Mucosa of descending colon (tissue), 3 donors: ENCODE measurements around the gene UVRAG. TPM values are rescaled to one million over a fixed set of nuclear protein-coding genes. Genes with fewer than 3 reads are reported as not detected.

ENCODE experiments used
- ATAC-seq: fragments of 200-7000 bp; cut with Tn5 transposase; one replicate; pipeline ENCODE4 v1.9.1; 2020; ENCODE audit warnings: mild to moderate bottlenecking, moderate library complexity
- DNase-seq, 3 donors: peaks; one replicate each; pipeline ENCODE4 v3.0.0-alpha.2; 2020
- H3K36me3 ChIP-seq: fragments of 200-600 bp; one replicate; pipeline ENCODE4 v1.8.0; 2021; ENCODE audit warnings: low read depth, mild to moderate bottlenecking
- H3K4me1 ChIP-seq: fragments of 200-600 bp; one replicate; pipeline ENCODE4 v1.8.0; 2021; ENCODE audit warnings: low read depth, mild to moderate bottlenecking
- H3K4me3 ChIP-seq: fragments of 200-600 bp; one replicate; pipeline ENCODE4 v1.8.0; 2021; ENCODE audit warnings: mild to moderate bottlenecking
- H3K9me3 ChIP-seq: fragments of 200-600 bp; one replicate; pipeline ENCODE4 v1.8.0; 2021; ENCODE audit warnings: mild to moderate bottlenecking
- intact Hi-C, 2 donors: fragments of 100-400 bp; cut with DNase I in 1 of 2; cut with micrococcal nuclease in 1 of 2; formaldehyde crosslinking; loops; one replicate each; pipeline versions ENCODE4 v1.11.0 to v1.11.1; 2022; cut with DNase I, micrococcal nuclease
- total RNA-seq, 3 donors: library from RNA; stranded (reverse); fragmentation: NEBNext Ultra II Directional in 2 of 3; extraction: Animal tissue kit (Norgen Biotek cat#: 25700) in 2 of 3; gene quantifications; one replicate each; pipeline versions ENCODE4 v1.2.1 to v1.2.4, GENCODE V29; 2021 to 2023
- TF ChIP-seq, protein P1 (sequence below): fragments of 200-600 bp; IDR thresholded peaks from one replicate; pipeline ENCODE4 v1.8.0; 2022; ENCODE audit warnings: antibody characterized with exemption, mild to moderate bottlenecking
- donor health status: DM: no; HTN: no; CAD: no; lungs with moderate emphysema.
- donor health status: DM: no; HTN: no; CAD: no.
- donor health status: DM: no; HTN: yes; CAD: no.

Gene UVRAG
- total RNA-seq, 3 donors from 2014 or later: 14.9 to 37.1 (median 16.9) TPM

GRCh38 chr11:76163289-76163880 lies 348.4 kb downstream of the UVRAG start:
- Histone ChIP-seq H3K4me3 (no peak overlapping the region), H3K4me1 (no peaks in the 10 kb centered on the region), H3K9me3 (no peaks in the 10 kb centered on the region), H3K36me3 (no peaks in the 10 kb centered on the region)
- ATAC-seq (no peak), DNase-seq (peak in 1 of 3 donors; percentile 33)
- TF ChIP-seq, protein P1, sequence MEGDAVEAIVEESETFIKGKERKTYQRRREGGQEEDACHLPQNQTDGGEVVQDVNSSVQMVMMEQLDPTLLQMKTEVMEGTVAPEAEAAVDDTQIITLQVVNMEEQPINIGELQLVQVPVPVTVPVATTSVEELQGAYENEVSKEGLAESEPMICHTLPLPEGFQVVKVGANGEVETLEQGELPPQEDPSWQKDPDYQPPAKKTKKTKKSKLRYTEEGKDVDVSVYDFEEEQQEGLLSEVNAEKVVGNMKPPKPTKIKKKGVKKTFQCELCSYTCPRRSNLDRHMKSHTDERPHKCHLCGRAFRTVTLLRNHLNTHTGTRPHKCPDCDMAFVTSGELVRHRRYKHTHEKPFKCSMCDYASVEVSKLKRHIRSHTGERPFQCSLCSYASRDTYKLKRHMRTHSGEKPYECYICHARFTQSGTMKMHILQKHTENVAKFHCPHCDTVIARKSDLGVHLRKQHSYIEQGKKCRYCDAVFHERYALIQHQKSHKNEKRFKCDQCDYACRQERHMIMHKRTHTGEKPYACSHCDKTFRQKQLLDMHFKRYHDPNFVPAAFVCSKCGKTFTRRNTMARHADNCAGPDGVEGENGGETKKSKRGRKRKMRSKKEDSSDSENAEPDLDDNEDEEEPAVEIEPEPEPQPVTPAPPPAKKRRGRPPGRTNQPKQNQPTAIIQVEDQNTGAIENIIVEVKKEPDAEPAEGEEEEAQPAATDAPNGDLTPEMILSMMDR: no peak
- intact Hi-C loops: no loop called here

DNA sequence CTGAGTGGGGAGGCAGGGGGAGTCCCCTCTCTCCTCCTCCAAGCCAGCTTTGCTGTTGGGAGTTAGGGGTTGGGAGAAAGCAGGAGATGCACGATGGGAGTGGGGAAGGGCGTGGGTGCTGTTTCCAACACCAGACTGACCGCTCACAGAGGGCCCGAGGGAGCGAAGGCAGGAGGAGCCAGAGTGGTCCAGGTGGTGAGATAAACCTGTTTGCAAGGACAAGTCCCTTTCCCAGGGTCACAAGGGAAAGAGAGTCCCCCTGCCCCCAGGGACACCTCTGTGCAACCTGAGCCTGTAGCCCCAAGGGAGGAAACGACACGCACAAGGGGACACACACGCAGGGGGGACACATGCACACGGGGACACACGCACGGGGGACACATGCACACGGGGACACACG lies 349.1 kb downstream of the UVRAG start:
- TF ChIP-seq, protein P1: no peak
- ATAC-seq (no peak), DNase-seq (peak in 1 of 3 donors; percentile 15)
- H3K4me1 ChIP-seq: no peaks in the 10 kb centered on the region
- H3K4me3 ChIP-seq: no peak overlapping the region
- no peaks in the 10 kb centered on the region for H3K36me3 ChIP-seq
- H3K9me3 ChIP-seq: no peaks in the 10 kb centered on the region
- intact Hi-C loops: no loop called here

- H3K4me1 ChIP-seq: no peaks in the 10 kb centered on the region
- DNase-seq (peak in 1 of 3 donors; percentile 35), ATAC-seq (no peak)
- TF ChIP-seq, protein P1: no peak
- H3K4me3 ChIP-seq: no peak overlapping the region
- intact Hi-C loops: no loop called here
- no peaks in the 10 kb centered on the region for H3K9me3 ChIP-seq
- H3K36me3 ChIP-seq: no peaks in the 10 kb centered on the region
Observed at GRCh38 chr11:76164861-76165751, 350.1 kb downstream of the UVRAG start.

- Histone ChIP-seq H3K36me3 (no peaks in the 10 kb centered on the region), H3K9me3 (no peaks in the 10 kb centered on the region), H3K4me1 (no peaks in the 10 kb centered on the region), H3K4me3 (no peak overlapping the region)
- ATAC-seq (no peak), DNase-seq (peak in 1 of 3 donors; percentile 23)
- TF ChIP-seq, protein P1: no peak
- intact Hi-C loops: no loop called here
Observed at GRCh38 chr11:76166314-76166713, 351.3 kb downstream of the UVRAG start.

GRCh38 chr11:76167590-76167989 lies 352.6 kb downstream of the UVRAG start:
- intact Hi-C loops: no loop called here
- no peak for ATAC-seq
- DNase-seq: no peak
- TF ChIP-seq, protein P1: no peak
- Histone ChIP-seq H3K9me3 (no peaks in the 10 kb centered on the region), H3K4me3 (no peak overlapping the region), H3K36me3 (no peaks in the 10 kb centered on the region), H3K4me1 (no peaks in the 10 kb centered on the region)
